NCI-H2029 (cell line): ENCODE measurements around the gene ZNF77.
"Not testable (repeated sequence)": the region's sequence is repeated elsewhere in the genome, so short reads cannot be mapped to it uniquely, and the experiment has no call there.

Experiments used
- DNase-seq: peaks from one replicate; lab custom pipeline; 2025; lab: John Stamatoyannopoulos, UW

The ZNF77 gene

GRCh38 chr19:2944775-2945574 is at the start of gene ZNF77:
Gene ZNF77 (minus strand): TSS chr19:2944971. CDS start chr19:2944840, 131 bp downstream.
- DNase-seq, result peak; percentile 99

DNA sequence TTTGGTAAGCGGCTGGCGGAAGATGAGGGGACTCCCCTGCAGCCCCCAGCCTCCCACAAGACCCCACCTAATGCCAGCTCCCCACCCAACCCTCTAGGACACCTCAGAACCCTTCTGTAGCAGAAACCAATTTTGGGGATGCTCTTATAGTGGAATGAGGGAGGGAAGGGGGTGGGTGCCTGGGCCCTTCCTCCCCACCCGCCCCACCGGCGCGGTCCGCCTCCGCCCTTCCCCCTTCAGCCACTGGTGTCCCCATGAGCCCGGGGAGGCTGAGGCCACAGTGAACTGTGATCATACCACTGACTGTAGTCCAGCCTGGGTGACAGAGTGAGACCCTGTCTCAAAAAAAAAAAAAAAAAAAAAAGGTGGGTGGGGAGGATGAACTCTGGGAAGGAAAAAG is 48.8 kb upstream of the ZNF77 start:
- DNase-seq, result no peak

DNA sequence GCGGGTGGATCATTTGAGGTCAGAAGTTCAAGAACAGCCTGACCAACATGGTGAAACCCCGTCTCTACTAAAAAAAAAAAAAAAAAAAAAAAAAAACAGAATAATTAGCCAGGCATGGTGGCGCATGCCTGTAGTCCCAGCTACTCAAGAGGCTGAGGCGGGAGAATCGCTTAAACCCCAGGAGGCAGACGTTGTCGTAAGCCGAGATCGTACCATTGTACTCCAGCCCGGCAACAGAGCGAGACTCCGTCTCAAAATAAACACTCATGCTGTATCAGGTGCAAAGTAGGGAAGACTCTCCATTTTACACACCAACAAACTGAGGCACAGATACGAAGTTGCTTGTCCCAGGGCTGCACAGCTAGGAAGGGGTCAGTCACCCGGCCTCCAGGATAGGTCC is 48.2 kb upstream of the ZNF77 start:
- peak; percentile 15 for DNase-seq

GRCh38 chr19:2992333-2992732 is 47.6 kb upstream of the ZNF77 start:
- DNase-seq, result not testable (repeated sequence)

DNA sequence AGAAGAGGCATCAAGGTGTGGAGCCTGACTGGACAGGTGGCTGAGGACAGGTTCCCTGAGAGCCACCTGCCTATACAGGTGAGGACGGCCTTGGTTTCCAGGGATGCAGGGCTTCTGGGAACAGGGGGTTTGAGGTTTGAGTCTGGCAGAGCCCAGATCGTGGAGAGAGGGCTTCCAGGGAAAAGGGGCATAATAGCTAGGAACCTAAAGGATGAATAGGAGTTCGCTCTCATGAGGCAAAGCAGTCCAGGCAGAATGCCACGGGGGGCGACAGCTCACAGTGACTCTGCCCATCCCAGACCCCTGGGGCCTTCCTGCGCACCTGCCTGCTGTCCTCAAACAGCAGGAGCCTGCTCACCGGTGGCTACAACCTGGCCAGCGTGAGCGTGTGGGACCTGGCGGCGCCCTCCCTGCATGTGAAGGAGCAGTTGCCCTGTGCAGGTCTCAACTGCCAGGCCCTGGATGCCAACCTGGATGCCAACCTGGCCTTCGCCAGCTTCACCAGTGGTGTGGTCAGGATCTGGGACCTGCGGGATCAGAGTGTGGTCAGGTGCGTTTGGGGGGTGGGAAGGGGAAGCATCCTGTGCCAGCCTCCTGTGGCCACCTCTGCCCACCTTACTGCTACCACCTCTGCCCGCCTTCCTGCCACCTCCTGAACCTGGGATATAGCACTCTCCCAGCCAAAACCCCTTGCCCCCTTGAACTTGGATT is 44.6 kb upstream of the ZNF77 start:
- DNase-seq, result no peak

- no peak for DNase-seq
Measured at GRCh38 chr19:2988568-2988967, 43.8 kb upstream of the ZNF77 start.

DNA sequence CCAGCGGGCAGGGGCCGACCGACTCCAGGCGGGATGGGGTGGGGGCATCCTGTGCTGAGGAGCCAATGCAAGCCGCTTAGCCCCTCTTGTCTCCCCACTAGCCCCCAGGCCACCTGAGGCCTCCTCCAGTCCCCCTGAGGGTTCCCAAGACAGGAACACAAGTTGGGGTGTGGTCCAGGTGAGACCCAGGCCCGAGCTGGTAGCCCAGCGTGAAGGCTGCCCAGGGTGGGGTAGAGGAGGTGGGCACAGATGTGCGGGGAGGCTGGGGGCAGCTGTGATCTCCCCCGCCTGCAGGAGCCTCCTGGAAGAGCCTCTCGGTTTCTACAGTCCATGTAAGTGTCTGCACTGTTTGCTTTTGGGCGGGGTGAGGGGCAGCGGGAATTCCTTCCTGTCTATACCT is 43.0 kb upstream of the ZNF77 start:
- DNase-seq, result no peak

- no peak for DNase-seq
Measured at GRCh38 chr19:2986951-2987524, 42.3 kb upstream of the ZNF77 start.

GRCh38 chr19:2984215-2984528 is 39.4 kb upstream of the ZNF77 start:
- DNase-seq, result no peak

GRCh38 chr19:2983351-2984214 is 38.8 kb upstream of the ZNF77 start:
- DNase-seq, result peak; percentile 13

DNA sequence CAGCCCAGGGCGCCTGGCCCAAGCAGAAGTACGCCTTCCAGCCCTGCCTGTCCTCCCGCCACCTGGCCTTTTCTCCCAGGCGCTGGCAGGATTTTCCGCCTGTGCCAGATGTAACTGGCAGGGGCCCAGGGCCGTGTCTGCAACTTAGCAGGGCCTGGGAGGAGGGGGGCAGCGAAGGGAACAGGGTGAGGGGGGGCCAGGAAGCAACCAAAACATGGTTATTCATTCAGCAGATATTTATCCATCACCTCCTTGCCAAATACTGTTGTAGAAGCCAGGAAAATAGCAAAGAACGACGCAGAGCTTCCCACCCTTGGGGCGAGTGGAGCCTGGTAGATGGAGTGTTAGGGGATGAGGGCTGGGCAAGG is 38.2 kb upstream of the ZNF77 start:
- peak; percentile 80 for DNase-seq

- DNase-seq, result no peak
Measured at GRCh38 chr19:2982561-2982960, 37.8 kb upstream of the ZNF77 start.

GRCh38 chr19:2981898-2982297 is 37.1 kb upstream of the ZNF77 start:
- DNase-seq, result no peak

- no peak for DNase-seq
Measured at GRCh38 chr19:2978772-2979171, 34.0 kb upstream of the ZNF77 start.

GRCh38 chr19:2978166-2978767 is 33.5 kb upstream of the ZNF77 start:
- DNase-seq, result no peak

DNA sequence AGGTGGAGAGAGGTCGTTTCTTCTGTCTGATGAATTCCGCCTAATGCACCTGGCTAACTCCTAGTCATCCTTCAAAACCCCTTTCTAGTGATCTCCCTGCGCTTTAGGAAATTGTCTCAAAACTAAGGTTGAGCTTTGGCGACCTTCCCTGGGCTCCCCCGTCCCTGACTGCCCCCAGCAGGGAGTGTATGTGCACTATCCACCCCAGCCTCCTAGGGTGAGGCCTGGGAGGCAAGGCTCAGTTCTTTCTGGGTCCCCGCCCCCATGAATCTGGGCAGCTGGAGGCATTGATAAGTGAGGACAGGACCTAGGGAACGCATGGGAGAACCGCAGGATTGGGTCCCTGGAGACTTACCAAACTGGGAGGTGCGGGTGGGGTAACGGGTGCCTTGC is 33.0 kb upstream of the ZNF77 start:
- no peak for DNase-seq

DNA sequence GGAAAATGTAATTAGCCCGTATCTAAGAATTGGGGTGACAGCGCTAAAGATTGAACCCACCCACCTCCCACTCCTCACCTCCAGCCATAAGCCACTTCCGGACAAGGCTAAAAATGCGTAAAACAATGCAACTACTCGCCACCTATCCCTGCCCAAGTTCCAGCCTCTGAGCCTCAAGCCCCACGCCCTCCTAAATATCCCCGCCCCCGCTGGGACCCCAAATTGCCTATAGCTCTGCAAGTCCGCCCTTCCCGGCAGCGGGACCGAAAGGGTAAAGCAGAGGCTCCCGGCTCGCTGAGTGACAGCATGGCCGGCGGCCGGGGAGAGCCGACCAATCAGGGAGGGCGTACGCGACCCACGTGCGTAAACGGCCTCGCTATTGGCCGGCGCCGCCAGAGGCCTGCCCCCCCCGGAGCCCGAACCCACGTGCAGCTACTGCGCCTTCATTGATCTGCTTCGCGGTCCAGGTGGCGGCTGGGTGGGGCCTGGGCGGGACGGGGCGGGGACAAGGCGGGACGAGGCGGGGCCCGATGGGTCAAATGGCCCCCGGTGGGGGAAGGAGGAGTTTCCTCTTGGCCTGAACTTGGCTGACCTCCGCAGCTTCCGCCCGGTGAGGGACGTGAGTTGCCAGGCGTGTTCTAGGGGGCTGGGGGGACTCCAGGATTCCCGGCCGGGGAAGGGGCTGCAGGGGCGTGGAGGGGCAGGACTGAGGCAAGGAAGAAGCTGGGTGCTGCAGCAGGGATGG is 32.4 kb upstream of the ZNF77 start, which contains the start of gene TLE6:
TSS of gene TLE6 (plus strand) at position 564 of the 745 bp plus-strand sequence. CDS start 670 bp downstream, outside the sequence.
- peak; percentile 96 for DNase-seq

GRCh38 chr19:2976609-2977000 is 31.8 kb upstream of the ZNF77 start:
- DNase-seq, result no peak

DNA sequence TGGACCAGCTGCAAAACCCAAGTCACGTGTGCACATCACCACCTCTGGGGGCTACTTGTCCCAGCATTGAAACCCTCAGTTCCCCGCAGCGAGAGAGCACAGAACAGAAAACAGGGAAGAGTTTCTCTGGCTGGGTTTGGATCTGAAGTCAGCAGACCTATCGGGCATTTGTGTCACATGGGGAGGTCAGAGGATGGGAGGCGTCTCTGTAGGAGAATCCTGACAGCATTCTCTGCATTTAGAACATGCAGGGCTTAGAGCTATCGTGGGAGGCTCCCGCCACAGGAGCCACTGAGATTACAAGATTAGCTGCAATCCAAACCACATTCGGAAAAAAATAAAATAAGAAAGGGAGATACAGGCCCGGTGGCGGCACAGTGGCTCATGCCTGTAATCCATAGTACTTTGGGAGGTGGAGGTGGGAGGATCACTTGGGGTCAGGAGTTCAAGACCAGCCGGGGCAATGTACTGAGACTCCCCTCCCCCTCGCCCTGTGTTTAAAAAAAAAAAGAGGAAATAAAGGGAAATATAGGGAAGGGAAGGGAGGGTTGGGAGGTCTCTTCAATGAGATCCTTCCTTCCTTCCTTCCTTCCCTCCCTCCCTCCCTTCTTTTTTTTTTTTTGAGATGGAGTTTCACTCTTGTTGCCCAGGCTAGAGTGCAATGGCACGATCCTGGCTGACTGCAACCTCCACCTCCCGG is 29.7 kb upstream of the ZNF77 start:
- DNase-seq, result no peak

GRCh38 chr19:2973229-2973628 is 28.5 kb upstream of the ZNF77 start:
- DNase-seq, result no peak
